Measurements from ENCODE around the gene NCOA5. TPM values are rescaled to one million over a fixed set of nuclear protein-coding genes. Genes with fewer than 3 reads are reported as not detected.

Gene NCOA5
- total and polyA plus RNA-seq, 2 experiments from 2014 or later = 24.0 to 26.2 TPM

- Histone ChIP-seq H3K27ac (no peak overlapping the region), H3K9me2 (replicated peaks; ENCODE audit: insufficient read depth) (no peaks in the 10 kb centered on the region), H4K20me1 (ENCODE audit: insufficient read depth, poor library complexity, severe bottlenecking) (no peaks in the 10 kb centered on the region), H3K27me3 (peaks cover 45% of the 10 kb centered on the region), H3K36me3 (replicated peaks; ENCODE audit: insufficient read depth, low read depth) (no peaks in the 10 kb centered on the region), H2AFZ (no peak overlapping the region), H3K79me2 (no peaks in the 10 kb centered on the region), H3K4me2 (no peak overlapping the region), H3K9me3 (ENCODE audit: low read depth) (no peaks in the 10 kb centered on the region), H3K4me1 (ENCODE audit: insufficient read depth) (no peaks in the 10 kb centered on the region), H3K4me3 (no peak overlapping the region)
- 78% methylated on average over 5 of the region's 6 CpGs for WGBS (ENCODE audit: low lambda C conversion rate, missing lambda C conversion rate)
- TF ChIP-seq EZH2 (IDR thresholded peaks at IDR 0.05; ENCODE audit: borderline replicate concordance) (no peak), CTCF (IDR thresholded peaks at IDR 0.05; ENCODE audit: poor library complexity) (no peak), EZH2phosphoT487 (IDR thresholded peaks at IDR 0.05; ENCODE audit: low read depth, severe bottlenecking, unreplicated experiment) (no peak)
- no peak for DNase-seq (ENCODE audit: low spot score)
Measured at GRCh38 chr20:46035713-46036112, 54.0 kb downstream of the NCOA5 start.

GRCh38 chr20:46035253-46035652 is 54.5 kb downstream of the NCOA5 start:
- Histone ChIP-seq H3K79me2 (no peaks in the 10 kb centered on the region), H4K20me1 (ENCODE audit: insufficient read depth, poor library complexity, severe bottlenecking) (no peaks in the 10 kb centered on the region), H3K27ac (no peak overlapping the region), H3K4me1 (ENCODE audit: insufficient read depth) (no peaks in the 10 kb centered on the region), H3K9me2 (replicated peaks; ENCODE audit: insufficient read depth) (no peaks in the 10 kb centered on the region), H3K9me3 (ENCODE audit: low read depth) (no peaks in the 10 kb centered on the region), H3K4me3 (no peak overlapping the region), H2AFZ (no peak overlapping the region), H3K27me3 (peaks cover 50% of the 10 kb centered on the region), H3K4me2 (no peak overlapping the region), H3K36me3 (replicated peaks; ENCODE audit: insufficient read depth, low read depth) (no peaks in the 10 kb centered on the region)
- TF ChIP-seq EZH2 (IDR thresholded peaks at IDR 0.05; ENCODE audit: borderline replicate concordance) (no peak), EZH2phosphoT487 (IDR thresholded peaks at IDR 0.05; ENCODE audit: low read depth, severe bottlenecking, unreplicated experiment) (no peak), CTCF (IDR thresholded peaks at IDR 0.05; ENCODE audit: poor library complexity) (no peak)
- WGBS (ENCODE audit: low lambda C conversion rate, missing lambda C conversion rate) = 73% methylated on average over 4 of the region's 5 CpGs
- no peak for DNase-seq (ENCODE audit: low spot score)

GRCh38 chr20:46034039-46034438 is 55.7 kb downstream of the NCOA5 start:
- Histone ChIP-seq H3K27me3 (peaks cover 60% of the 10 kb centered on the region), H4K20me1 (ENCODE audit: insufficient read depth, poor library complexity, severe bottlenecking) (no peaks in the 10 kb centered on the region), H3K4me1 (ENCODE audit: insufficient read depth) (no peaks in the 10 kb centered on the region), H3K27ac (no peak overlapping the region), H3K36me3 (replicated peaks; ENCODE audit: insufficient read depth, low read depth) (no peaks in the 10 kb centered on the region), H3K4me2 (no peak overlapping the region), H2AFZ (no peak overlapping the region), H3K9me2 (replicated peaks; ENCODE audit: insufficient read depth) (no peaks in the 10 kb centered on the region), H3K79me2 (no peaks in the 10 kb centered on the region), H3K9me3 (ENCODE audit: low read depth) (no peaks in the 10 kb centered on the region), H3K4me3 (no peak overlapping the region)
- TF ChIP-seq EZH2 (IDR thresholded peaks at IDR 0.05; ENCODE audit: borderline replicate concordance) = no peak
- TF ChIP-seq CTCF (IDR thresholded peaks at IDR 0.05; ENCODE audit: poor library complexity) = no peak
- TF ChIP-seq EZH2phosphoT487 (IDR thresholded peaks at IDR 0.05; ENCODE audit: low read depth, severe bottlenecking, unreplicated experiment) = no peak
- WGBS (ENCODE audit: low lambda C conversion rate, missing lambda C conversion rate) = 93% methylated on average over 3 of the region's 3 CpGs
- DNase-seq (ENCODE audit: low spot score) = no peak
